ENCODE data around the gene EPX.

Gene EPX

GRCh38 chr17:58193641-58194255, 1.2 kb downstream of the EPX start:
- H3K27ac ChIP-seq: no peak overlapping the region
- TF ChIP-seq ZFX (IDR thresholded peaks at IDR 0.05; ENCODE audit: borderline replicate concordance) (no peak), CTCF (IDR thresholded peaks at IDR 0.05) (peak; percentile 30)

- TF ChIP-seq ZFX (IDR thresholded peaks at IDR 0.05; ENCODE audit: borderline replicate concordance) (no peak), CTCF (IDR thresholded peaks at IDR 0.05) (no peak)
- no peak overlapping the region for H3K27ac ChIP-seq
Observed at GRCh38 chr17:58195518-58196123, 3.1 kb downstream of the EPX start.

GRCh38 chr17:58196610-58197009, 4.1 kb downstream of the EPX start:
- no peak for TF ChIP-seq CTCF (IDR thresholded peaks at IDR 0.05)
- no peak overlapping the region for H3K27ac ChIP-seq

GRCh38 chr17:58200024-58200633, 7.6 kb downstream of the EPX start:
- H3K27ac ChIP-seq: no peak overlapping the region
- TF ChIP-seq ZFX (IDR thresholded peaks at IDR 0.05; ENCODE audit: borderline replicate concordance) (no peak), CTCF (IDR thresholded peaks at IDR 0.05) (peak; percentile 89)

GRCh38 chr17:58202859-58203258, 10.3 kb downstream of the EPX start:
- TF ChIP-seq CTCF (IDR thresholded peaks at IDR 0.05) (no peak), ZFX (IDR thresholded peaks at IDR 0.05; ENCODE audit: borderline replicate concordance) (no peak)
- no peak overlapping the region for H3K27ac ChIP-seq

GRCh38 chr17:58204796-58205195, 12.3 kb downstream of the EPX start:
- H3K27ac ChIP-seq: no peak overlapping the region
- no peak for TF ChIP-seq ZFX (IDR thresholded peaks at IDR 0.05; ENCODE audit: borderline replicate concordance)
- no peak for TF ChIP-seq CTCF (IDR thresholded peaks at IDR 0.05)

GRCh38 chr17:58205936-58206335, 13.4 kb downstream of the EPX start:
- TF ChIP-seq ZFX (IDR thresholded peaks at IDR 0.05; ENCODE audit: borderline replicate concordance): no peak

More at GRCh38 chr17:58205936-58206335, 13.4 kb downstream of the EPX start:
- H3K27ac ChIP-seq: no peak overlapping the region
